SIG-M5 treated with dmso at 0.1 percent for 504 hours (cell line): ENCODE results near the gene MIA.
"Not testable (repeated sequence)": the region's sequence is repeated elsewhere in the genome, so short reads cannot be mapped to it uniquely, and the experiment has no call there.

Source experiments
- DNase-seq: peaks from one replicate; lab custom pipeline; 2025; ENCODE audit not compliant: unreplicated experiment; lab: John Stamatoyannopoulos, UW

The MIA gene

GRCh38 chr19:40777937-40778705 lies 2.8 kb downstream of the MIA start, which contains the start of gene RAB4B:
Gene RAB4B (plus strand): TSS chr19:40778247. CDS start chr19:40778376, 129 bp downstream.
- DNase-seq, result peak; percentile 98

- DNase-seq, result peak; percentile 31
Measured at GRCh38 chr19:40778706-40779284, 3.5 kb downstream of the MIA start.

GRCh38 chr19:40780582-40780981 lies 5.3 kb downstream of the MIA start:
- no peak for DNase-seq

GRCh38 chr19:40781140-40781539 lies 5.8 kb downstream of the MIA start:
- DNase-seq, result no peak

DNA sequence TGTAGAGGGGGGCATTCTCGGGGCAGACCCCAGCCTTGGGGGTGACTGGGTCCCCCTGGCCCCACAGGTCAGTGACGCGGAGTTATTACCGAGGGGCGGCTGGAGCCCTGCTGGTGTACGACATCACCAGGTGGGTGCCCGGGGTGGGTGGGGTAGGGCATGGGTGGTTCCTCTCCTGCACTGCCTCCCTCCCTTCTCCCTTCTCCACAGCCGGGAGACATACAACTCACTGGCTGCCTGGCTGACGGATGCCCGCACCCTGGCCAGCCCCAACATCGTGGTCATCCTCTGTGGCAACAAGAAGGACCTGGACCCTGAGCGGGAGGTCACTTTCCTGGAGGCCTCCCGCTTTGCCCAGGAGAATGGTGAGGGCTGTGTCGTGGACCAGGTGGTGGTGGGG lies 8.4 kb downstream of the MIA start:
- no peak for DNase-seq

- DNase-seq, result not testable (repeated sequence)
Measured at GRCh38 chr19:40784146-40784545, 8.8 kb downstream of the MIA start.

DNA sequence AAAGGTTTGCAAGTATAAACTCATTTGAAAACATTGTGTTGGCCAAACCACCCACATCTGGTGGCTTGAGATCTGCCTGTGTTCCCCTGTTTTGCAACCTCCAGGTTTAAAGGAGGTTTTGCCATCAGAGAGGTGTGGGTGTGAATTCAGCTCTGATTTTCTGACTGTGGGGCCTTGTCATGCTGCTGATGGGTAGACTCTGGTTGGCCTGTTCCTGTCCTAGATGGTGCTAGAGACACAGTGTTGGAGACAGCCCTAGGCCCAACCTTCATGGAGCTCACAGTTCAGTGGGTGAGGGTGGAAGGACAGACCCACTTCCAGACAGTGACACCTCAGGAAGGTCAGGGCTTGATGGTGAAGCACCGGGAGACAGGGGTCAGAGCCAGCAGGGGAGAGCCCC lies 10.2 kb downstream of the MIA start:
- DNase-seq, result no peak

- no peak for DNase-seq
Measured at GRCh38 chr19:40786060-40787037, 11.0 kb downstream of the MIA start.

- no peak for DNase-seq
Measured at GRCh38 chr19:40791349-40791748, 16.0 kb downstream of the MIA start.

- DNase-seq, result no peak
Measured at GRCh38 chr19:40791996-40792395, 16.7 kb downstream of the MIA start.

- no peak for DNase-seq
Measured at GRCh38 chr19:40797166-40797962, 22.0 kb downstream of the MIA start.

- DNase-seq, result peak; percentile 62
Measured at GRCh38 chr19:40797963-40798682, 22.8 kb downstream of the MIA start.

GRCh38 chr19:40798683-40799557 lies 23.6 kb downstream of the MIA start, which contains the start of gene EGLN2:
Gene EGLN2 (plus strand): TSS chr19:40799191. CDS start chr19:40800573, 1,382 bp downstream.
- peak; percentile 98 for DNase-seq

GRCh38 chr19:40799558-40800338 lies 24.4 kb downstream of the MIA start:
- DNase-seq, result peak; percentile 20

DNA sequence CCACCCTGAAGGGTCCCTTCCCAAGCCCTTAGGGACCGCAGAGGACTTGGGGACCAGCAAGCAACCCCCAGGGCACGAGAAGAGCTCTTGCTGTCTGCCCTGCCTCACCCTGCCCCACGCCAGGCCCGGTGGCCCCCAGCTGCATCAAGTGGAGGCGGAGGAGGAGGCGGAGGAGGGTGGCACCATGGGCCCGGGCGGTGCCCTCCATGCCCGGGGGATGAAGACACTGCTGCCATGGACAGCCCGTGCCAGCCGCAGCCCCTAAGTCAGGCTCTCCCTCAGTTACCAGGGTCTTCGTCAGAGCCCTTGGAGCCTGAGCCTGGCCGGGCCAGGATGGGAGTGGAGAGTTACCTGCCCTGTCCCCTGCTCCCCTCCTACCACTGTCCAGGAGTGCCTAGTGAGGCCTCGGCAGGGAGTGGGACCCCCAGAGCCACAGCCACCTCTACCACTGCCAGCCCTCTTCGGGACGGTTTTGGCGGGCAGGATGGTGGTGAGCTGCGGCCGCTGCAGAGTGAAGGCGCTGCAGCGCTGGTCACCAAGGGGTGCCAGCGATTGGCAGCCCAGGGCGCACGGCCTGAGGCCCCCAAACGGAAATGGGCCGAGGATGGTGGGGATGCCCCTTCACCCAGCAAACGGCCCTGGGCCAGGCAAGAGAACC lies 25.1 kb downstream of the MIA start:
- no peak for DNase-seq

- DNase-seq, result no peak
Measured at GRCh38 chr19:40800997-40801377, 25.7 kb downstream of the MIA start.

GRCh38 chr19:40801426-40802299 lies 26.3 kb downstream of the MIA start:
- no peak for DNase-seq
